Keratinocyte (primary cell): ENCODE measurements around the gene PRDX1. TPM values are rescaled to one million over a fixed set of nuclear protein-coding genes. Genes with fewer than 3 reads are reported as not detected.

Experiments used
- DNase-seq: peaks from one replicate; pipeline ENCODE4 v3.0.0-alpha.2; 2011; ENCODE audit warnings: low read depth, missing footprints, low spot score
- FAIRE-seq: peaks from 2 replicates; lab custom pipeline; 2011; peaks lifted over from hg19 to GRCh38; lab: Jason Lieb, UNC
- H2AFZ ChIP-seq: 2 replicates; pipeline ENCODE4 v1.6.0; 2012; ENCODE audit warnings: low read length, control low read depth, inconsistent platforms; ENCODE audit not compliant: control insufficient read depth
- H3K27ac ChIP-seq: 2 replicates; pipeline ENCODE4 v1.5.1; 2011; ENCODE audit warnings: low read length; ENCODE audit not compliant: control insufficient read depth, insufficient read depth
- H3K27me3 ChIP-seq: 3 replicates; pipeline ENCODE4 v1.6.0; 2011; ENCODE audit warnings: low read length; ENCODE audit not compliant: control insufficient read depth, insufficient read depth; ENCODE audit errors: extremely low read depth
- H3K36me3 ChIP-seq, 2 experiments: 2 replicates in 1 of 2; 3 replicates in 1 of 2; pipeline ENCODE4 v1.5.1; 2011; ENCODE audit warnings: low read length in 2 of 2, mild to moderate bottlenecking in 1 of 2; ENCODE audit not compliant: control insufficient read depth in 2 of 2, insufficient read depth in 2 of 2; ENCODE audit errors: extremely low read depth in 1 of 2
- H3K4me1 ChIP-seq: 3 replicates; pipeline ENCODE4 v1.5.1; 2011; ENCODE audit warnings: low read length; ENCODE audit not compliant: control insufficient read depth, insufficient read depth; ENCODE audit errors: extremely low read depth
- H3K4me2 ChIP-seq: 3 replicates; pipeline ENCODE4 v1.6.0; 2011; ENCODE audit warnings: low read depth, low read length; ENCODE audit not compliant: control insufficient read depth, insufficient read depth; ENCODE audit errors: extremely low read depth
- H3K4me3 ChIP-seq, 3 experiments: fragments of 200-600 bp in 1 of 3; sonication (generic) in 1 of 3; 2 replicates in 2 of 3; 3 replicates in 1 of 3; pipeline ENCODE4 v1.5.1; 2011 to 2016; ENCODE audit warnings: low read length in 3 of 3, mild to moderate bottlenecking in 3 of 3, control low read depth in 2 of 3, inconsistent platforms in 1 of 3, low read depth in 1 of 3, mixed read lengths in 1 of 3, mixed run types in 1 of 3, moderate library complexity in 1 of 3; ENCODE audit not compliant: control insufficient read depth in 2 of 3, insufficient read depth in 2 of 3; ENCODE audit errors: extremely low read depth in 1 of 3
- H3K79me2 ChIP-seq: 2 replicates; pipeline ENCODE4 v1.6.0; 2012; ENCODE audit warnings: low read length; ENCODE audit not compliant: control insufficient read depth, insufficient read depth
- H3K9ac ChIP-seq: 3 replicates; pipeline ENCODE4 v1.6.0; 2011; ENCODE audit warnings: low read length; ENCODE audit not compliant: control insufficient read depth, insufficient read depth; ENCODE audit errors: extremely low read depth
- H3K9me1 ChIP-seq: 3 replicates; pipeline ENCODE4 v1.6.0; 2011; ENCODE audit warnings: low read length; ENCODE audit not compliant: control insufficient read depth, insufficient read depth; ENCODE audit errors: extremely low read depth
- H3K9me3 ChIP-seq: 2 replicates; pipeline ENCODE4 v1.5.1; 2012; ENCODE audit warnings: low read depth, low read length; ENCODE audit not compliant: control insufficient read depth
- H4K20me1 ChIP-seq: 3 replicates; pipeline ENCODE4 v1.6.0; 2011; ENCODE audit warnings: low read length; ENCODE audit not compliant: control insufficient read depth, insufficient read depth; ENCODE audit errors: extremely low read depth
- CTCF ChIP-seq, 3 experiments: IDR thresholded peaks in 1 of 3; conservative IDR thresholded peaks in 1 of 3; optimal IDR thresholded peaks in 1 of 3; 2 replicates in 2 of 3; 3 replicates in 1 of 3; pipeline versions ENCODE3 to v1.5.1; 2011; ENCODE audit warnings: low read length in 3 of 3, mild to moderate bottlenecking in 3 of 3, moderate library complexity in 2 of 3, control low read depth in 1 of 3, inconsistent platforms in 1 of 3; ENCODE audit not compliant: insufficient read depth in 2 of 3; ENCODE audit errors: extremely low read depth in 1 of 3
- EZH2 ChIP-seq: IDR thresholded peaks from one replicate; pipeline ENCODE4 v1.6.1; 2012; ENCODE audit warnings: inconsistent platforms, mild to moderate bottlenecking, low read length, moderate library complexity
- dilution Hi-C: fragments of 300-500 bp; cut with MboI; formaldehyde crosslinking; loops from one replicate; pipeline ENCODE4 v1.7.0; 2020; ENCODE audit warnings: low sequenced_read_pairs; ENCODE audit not compliant: extremely low pct_ligation_motif_present
- polyA plus RNA-seq, 5 experiments: library from polyadenylated mRNA; depleted of rRNA in 3 of 5; stranded (reverse) in 3 of 5; stranded (forward) in 1 of 5; unstranded in 1 of 5; fragments of >200 nt; gene quantifications; 1 replicate in 1 of 5; 2 replicates in 3 of 5; 3 replicates in 1 of 5; pipeline versions ENCODE4 v1.2.1 to v1.2.3, GENCODE V29; 2011 to 2012; ENCODE audit warnings: missing spikeins in 2 of 5, low read depth in 1 of 5, low replicate concordance in 1 of 5

The PRDX1 gene
- polyA plus RNA-seq, 1 donor (not counting 4 experiments of a cell fraction or from before 2014, with no cell fraction given), result 1,251 TPM

- no peak for DNase-seq
- peak; percentile 66 to 91 (median 71) for TF ChIP-seq CTCF (optimal IDR thresholded peaks at IDR 0.05 in 1 of 3, IDR thresholded peaks at IDR 0.05 in 1 of 3, conservative IDR thresholded peaks at IDR 0.05 in 1 of 3; ENCODE audit: extremely low read depth in 1 of 3, insufficient read depth in 2 of 3, low read length in 3 of 3)
- TF ChIP-seq EZH2, result no peak
- dilution Hi-C loops, result no loop called here
- peak; percentile 73 for FAIRE-seq
- Histone ChIP-seq H4K20me1 (peaks cover 15% of the 10 kb centered on the region), H3K9me1 (no peaks in the 10 kb centered on the region), H2AFZ (no peak overlapping the region), H3K9ac (no peak overlapping the region), H3K36me3 (peaks cover 47 to 50% of the 10 kb centered on the region in 2 experiments), H3K4me1 (peaks cover 9% of the 10 kb centered on the region), H3K4me2 (no peak overlapping the region), H3K27ac (no peak overlapping the region), H3K9me3 (no peaks in the 10 kb centered on the region), H3K27me3 (no peaks in the 10 kb centered on the region), H3K4me3 (no peak overlapping the region), H3K79me2 (peaks cover 15% of the 10 kb centered on the region)
Measured at GRCh38 chr1:45512641-45513054, 9.0 kb downstream of the PRDX1 start.

GRCh38 chr1:45510972-45511527 is 10.6 kb downstream of the PRDX1 start:
- dilution Hi-C loops, result no loop called here
- no peaks in the 10 kb centered on the region for H3K9me3 ChIP-seq
- no peak overlapping the region for H3K9ac ChIP-seq
- no peaks in the 10 kb centered on the region for H3K4me1 ChIP-seq
- peaks cover 40 to 41% of the 10 kb centered on the region in 2 experiments for H3K36me3 ChIP-seq
- H2AFZ ChIP-seq, result no peak overlapping the region
- H3K79me2 ChIP-seq, result peaks cover 3% of the 10 kb centered on the region
- H3K4me2 ChIP-seq, result no peak overlapping the region
- TF ChIP-seq CTCF (optimal IDR thresholded peaks at IDR 0.05 in 1 of 3, IDR thresholded peaks at IDR 0.05 in 1 of 3, conservative IDR thresholded peaks at IDR 0.05 in 1 of 3; ENCODE audit: extremely low read depth in 1 of 3, insufficient read depth in 2 of 3, low read length in 3 of 3) (no peak), EZH2 (no peak)
- no peak for FAIRE-seq
- no peaks in the 10 kb centered on the region for H3K27me3 ChIP-seq
- peaks cover 9% of the 10 kb centered on the region for H4K20me1 ChIP-seq
- DNase-seq, result no peak
- H3K4me3 ChIP-seq, result no peak overlapping the region
- H3K9me1 ChIP-seq, result no peaks in the 10 kb centered on the region
- H3K27ac ChIP-seq, result no peak overlapping the region
